IPS-NIHi11 (cell line): ENCODE results near the gene DIAPH1.
A peak's percentile ranks its signal among the peaks of the same experiment; 100 is the strongest.

ENCODE experiments used
- DNase-seq: peaks from one replicate; pipeline ENCODE4 v3.0.0; 2012; ENCODE audit warnings: mixed read lengths, low spot score

Gene DIAPH1

DNA sequence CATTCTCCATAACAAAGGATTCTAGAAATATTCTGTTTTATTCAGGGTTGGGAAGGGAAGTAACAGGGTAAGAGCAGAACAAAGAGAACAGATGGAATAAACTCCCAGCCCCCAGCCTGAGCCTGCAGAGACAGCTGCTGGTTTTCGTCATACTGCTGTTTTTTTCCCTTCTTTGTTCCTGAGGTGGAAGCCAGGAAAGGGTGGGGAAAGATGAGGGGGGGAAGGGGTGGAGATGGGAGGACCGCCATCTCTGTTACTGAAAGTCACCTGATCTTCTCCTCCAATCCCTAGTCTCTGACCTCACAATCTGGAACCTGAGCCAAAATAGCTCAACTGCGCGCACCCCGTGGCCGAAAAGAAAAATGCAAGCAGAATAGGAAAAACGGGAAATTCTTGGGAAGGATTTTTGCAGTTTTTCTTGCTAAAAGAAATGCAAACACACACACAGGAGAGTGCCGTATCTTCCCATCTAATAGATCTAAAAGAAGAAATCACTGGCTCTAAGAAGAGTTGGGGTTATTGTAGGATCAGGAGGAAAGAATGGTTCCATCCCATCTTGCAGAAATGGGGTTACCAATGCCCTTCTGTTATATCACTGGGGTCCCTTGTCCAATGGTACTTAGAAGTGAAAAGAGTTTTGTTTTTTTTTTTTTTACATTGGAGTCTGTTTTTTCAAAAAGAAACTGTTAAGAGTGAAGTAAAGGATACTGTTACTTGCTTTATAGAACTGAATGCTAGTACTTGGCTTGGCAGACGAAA is 57.9 kb downstream of the DIAPH1 start:
- DNase-seq: peak; percentile 76

DNA sequence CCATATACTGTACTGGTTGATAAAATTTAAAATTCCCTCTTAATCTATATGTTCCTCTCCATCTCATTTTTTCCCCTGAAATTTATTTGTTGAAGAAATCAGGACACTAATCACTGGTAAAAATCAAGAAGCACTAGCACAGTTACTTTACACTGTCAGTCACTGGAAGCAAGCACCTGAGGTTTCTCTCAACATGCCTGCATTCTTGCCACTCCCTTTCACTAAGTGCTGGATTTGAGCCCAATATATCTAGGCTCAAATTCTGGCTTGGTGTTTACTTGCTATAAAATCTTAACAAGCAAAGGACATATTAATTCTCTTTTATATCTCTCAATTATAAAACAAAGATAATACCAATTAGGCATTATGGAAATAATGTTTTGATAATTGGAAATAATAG is 58.6 kb downstream of the DIAPH1 start:
- DNase-seq: no peak

DNA sequence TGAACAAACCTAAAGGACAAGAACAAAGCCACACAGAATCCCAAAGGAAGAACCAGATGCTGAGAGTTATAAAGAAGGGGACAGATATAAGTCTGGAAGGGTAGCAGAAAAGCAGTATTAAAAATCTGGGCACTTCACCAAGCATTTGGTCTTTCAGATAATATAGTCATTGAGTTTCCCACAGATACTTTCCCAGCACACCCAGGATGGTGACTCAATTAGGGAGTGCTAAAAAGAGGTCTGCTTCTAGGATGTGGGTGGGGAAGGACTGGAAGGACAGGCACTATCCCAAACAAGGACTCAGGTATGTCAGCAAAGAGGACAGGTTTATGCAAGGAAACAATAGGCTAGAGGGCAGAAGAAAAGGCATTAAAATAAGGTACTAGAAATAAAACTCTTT is 59.3 kb downstream of the DIAPH1 start:
- no peak for DNase-seq

DNA sequence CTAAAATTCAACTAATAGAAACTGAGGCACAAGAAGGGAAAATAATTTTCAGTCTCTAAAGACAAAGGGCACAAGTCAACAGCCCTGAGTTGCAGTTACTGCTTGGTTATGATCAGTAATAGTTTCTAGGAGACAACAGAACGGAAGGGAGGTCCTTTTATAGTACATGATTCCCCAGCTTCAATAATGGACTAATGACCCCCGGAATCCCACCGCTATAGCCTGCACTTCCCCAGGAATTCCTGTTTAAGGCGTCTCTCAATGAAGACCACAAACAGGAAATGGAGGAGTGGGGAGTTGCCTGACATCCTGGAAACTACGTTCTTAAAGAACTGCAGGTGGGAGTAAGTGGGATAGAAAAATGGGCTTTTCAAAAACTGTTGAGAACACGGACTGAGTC is 60.6 kb downstream of the DIAPH1 start:
- no peak for DNase-seq

DNA sequence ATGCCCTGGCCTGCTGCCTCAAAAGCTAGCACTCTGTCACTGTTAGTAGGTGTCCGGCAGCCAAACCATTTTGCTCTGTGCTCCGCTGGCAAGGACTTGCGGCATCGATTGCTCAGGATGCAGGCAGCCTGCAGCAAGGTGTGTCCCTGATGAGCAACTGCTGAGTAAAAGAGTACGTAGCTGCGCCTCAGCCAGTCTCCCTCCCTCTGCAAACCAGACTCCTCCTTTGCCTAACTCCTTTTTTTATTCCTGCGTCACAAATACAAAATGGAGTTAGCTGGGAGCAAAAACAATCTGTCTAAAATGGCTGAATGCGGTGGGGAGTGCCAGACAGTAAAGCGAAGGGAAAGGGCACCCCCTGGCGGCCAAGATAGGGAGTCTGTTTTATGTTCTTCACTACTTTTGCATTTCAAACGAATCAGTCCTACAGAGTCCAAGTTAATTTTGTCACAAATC is 61.1 kb downstream of the DIAPH1 start:
- peak; percentile 63 for DNase-seq

DNA sequence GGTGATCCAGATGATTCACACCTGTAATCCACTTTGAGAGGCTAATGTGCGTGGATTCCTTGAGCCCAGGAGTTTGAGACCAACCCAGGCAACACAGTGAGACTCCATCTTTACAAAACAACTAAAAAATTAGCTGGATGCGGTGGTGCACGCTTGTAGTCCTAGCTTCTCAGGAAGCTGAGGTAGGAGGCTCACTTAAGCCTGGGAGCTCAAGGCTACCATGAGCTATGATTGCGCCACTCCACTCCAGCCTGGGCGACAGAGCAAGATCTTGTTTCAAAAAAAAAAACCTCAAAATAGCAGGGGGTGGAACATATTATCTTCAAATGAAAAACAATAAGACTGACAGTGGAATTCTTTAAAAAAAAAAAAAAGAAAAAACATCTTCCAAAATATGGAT is 70.9 kb downstream of the DIAPH1 start:
- no peak for DNase-seq

DNA sequence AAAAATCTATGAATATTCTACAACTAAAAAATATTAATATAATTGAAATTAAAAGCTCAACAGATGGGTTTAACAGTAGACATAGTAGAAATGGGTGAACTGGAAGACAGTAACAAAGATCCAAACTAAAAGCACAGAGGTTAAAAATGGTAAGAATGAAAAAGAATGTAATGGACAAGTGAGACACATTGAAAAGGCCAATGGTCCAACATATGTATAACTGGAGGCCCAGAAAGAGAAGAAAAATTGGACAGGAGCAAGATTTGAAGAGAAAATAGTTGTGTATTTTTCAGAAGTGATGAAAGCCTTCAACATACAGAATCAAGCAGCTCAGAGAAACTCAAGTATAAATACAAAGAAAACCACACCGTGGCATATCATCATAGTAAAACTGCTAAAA is 71.3 kb downstream of the DIAPH1 start:
- DNase-seq: no peak

DNA sequence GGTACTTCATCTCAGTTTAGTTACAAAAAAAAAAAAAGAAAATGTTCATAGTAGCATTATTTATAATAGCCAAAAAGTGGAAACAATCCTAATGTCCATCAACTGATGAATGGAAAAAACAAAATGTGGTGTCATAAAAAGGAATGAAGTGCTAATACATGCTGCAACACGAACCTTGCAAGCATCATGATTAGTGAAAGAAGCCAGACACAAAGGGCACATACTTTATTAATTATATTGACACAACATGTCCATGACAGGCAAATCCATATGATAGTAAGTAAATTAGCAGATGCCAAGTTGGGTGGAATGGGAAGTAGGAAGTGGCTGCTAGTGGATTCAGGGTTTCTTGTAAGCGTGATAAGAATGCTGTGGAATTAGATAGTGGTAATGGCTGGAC is 75.7 kb downstream of the DIAPH1 start:
- no peak for DNase-seq

DNA sequence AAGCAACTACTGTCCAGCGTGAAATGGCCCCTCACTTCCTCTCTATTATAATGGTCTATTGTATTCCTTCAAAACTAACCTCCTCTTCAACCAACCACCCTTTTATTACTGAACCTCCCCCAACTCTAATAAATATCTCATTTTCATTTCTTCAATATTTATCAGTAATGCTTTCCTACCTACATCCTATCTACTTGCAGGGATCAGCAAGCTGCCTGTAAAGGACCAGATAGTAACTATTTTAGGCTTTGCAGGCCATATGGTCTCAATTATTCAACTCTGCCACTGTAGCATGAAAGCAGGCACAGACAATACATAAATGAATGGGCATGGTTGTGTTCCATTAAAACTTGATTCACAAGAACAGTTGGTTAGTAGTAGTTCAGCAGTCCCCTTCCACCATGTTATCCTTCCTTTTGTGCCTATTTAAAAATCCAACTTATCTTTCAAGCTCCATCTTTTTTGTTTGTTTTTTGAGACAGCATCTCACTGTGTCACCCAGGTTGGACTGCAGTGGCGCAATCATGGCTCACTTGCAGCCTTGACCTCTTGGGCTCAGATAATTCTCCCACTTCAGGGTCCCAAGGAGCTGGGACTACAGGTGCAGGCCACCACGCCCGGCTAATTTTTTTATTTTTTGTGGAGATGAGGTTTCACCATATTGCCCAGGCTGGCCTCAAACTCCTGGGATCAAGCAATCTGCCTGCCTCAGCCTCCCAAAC is 84.1 kb downstream of the DIAPH1 start:
- no peak for DNase-seq

DNA sequence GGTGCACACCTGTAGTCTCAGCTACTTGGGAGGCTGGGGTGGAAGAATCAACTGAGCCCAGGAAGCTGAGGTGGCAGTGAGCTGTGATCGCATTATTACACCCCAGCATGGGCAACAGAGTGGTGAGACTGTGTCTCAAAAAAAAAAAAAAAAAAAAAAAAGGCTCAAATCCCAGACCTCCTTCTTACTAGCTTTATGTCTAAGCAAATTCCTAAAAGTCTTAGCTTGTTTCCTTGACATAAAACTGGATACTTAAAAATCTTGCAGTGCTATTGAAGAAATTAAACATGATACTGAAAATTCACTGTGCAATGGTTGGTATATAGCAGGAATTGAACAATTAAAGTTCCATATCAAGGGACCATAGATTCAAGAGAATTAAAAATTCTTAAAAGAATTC is 84.9 kb downstream of the DIAPH1 start:
- no peak for DNase-seq

DNA sequence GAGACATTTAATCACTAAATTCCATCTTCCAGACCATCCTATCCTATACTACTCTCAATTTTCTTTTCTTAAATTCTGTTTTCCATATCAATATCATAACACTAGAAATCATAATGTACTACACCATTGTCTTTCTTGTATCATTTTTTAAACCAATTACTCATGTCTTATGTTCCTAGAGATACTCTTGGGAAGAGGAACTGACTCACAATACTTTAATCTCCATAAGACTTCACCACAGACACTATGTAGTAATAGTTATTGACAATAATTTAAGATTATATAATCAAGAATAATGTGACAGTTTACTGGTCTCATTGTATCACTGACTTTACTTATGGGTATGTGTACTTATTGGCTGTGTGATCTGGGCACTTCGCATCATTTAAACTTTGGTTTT is 86.1 kb downstream of the DIAPH1 start:
- no peak for DNase-seq

DNA sequence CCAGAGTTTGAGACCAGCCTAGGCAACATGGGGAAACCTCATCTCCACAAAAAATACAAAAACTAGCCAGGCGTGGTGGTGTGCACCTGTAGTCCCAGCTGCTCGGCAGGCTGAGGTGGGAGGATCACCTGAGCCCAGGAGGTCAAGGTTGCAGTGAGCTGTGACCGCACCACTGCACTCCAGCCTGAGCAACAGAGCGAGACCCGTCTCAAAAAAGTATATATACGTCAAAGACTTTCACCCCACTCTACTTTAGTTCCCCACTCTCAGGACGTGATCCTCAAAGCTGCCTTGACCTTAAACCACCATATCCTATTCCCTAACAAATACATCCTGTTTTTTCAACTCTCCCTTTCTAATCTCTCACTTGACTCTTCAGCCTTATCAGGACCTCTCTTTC is 88.9 kb downstream of the DIAPH1 start:
- no peak for DNase-seq

DNA sequence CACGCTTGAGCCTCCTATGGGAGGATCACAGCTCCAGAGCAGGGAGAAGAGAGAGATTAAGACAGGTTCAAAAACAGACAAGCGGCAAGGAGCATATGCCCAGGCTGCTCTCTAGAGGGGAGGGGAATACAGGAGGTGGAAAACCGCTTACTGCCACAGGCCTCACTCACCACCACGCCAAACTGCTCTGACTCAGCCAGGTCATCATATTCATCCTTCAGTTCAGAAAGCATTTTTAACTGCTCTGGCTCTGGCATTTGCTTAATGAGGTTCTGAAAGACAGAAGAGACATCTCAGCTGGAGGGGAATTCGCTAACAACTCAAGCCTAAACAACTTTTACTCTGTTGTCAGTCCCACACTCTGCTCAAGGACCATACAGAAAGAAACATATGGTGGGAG is 89.8 kb downstream of the DIAPH1 start:
- no peak for DNase-seq

DNA sequence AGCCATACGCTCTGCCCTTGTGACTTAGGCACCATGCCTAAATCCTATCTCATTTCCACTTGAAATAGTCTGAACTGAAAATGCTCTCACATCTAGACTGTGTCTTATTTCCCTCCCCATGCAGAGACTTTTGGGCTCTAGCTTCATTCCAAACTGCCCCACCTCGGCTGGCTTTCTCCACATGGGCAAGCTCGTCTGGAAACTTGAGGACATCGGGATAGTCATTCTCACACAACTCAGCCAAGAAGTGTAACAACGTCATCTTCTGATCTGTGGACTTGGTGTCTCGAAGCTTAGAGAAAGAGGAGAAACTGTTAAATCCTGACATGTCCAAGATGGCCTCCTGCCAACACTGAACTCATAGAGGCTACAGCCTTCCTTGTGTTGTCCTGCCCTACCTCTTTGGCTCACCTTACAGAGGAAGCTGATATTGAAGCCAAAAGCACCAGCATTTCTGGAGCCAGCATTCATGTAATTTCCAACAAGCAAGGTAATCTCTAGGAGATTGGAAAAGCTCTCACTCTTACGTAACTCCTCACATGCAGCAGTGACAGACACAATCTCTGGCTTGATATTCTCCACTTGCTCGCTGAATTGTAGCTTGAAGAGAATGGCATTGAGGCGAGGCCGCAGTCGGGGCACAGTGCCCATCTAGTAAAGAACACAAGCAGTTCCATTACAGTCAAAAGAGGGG is 90.4 kb downstream of the DIAPH1 start:
- no peak for DNase-seq

DNA sequence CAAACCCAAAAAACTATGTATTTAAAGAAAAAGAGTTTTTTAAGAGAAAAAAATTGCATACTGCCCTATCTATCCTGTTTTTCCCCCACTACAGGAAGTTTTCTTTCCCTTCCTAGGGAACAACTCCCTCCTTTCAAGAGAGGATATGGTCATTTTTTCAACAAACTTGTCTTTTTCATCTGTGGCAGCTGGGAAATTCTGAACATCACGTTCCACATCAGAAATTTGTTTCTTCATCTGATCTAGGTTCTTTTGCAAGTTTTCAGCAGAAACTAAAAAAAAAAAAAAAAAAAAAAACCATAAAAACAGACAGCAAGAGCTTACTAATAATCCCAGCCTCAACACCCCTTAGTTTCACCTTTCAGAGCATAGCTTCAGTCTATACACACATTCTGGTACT is 91.4 kb downstream of the DIAPH1 start:
- no peak for DNase-seq

DNA sequence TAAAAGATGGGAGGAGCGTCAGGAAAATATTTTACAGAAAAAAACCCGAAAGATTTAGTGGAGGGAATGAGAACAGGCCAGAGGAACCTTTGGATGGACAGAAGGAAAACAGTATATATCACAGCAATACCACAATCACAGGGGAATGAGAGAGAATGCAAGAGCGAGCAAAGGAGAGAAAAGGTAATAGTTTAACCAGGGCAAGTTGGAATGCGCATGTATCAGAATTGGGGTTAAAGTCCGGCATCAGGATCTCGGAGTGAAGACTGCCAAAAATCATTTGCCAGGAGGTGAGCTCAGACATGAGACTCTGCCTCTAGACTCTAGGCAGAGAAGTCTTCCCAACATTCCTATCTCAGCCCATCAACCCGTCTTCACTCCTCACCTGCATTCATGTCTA is 93.1 kb downstream of the DIAPH1 start:
- DNase-seq: no peak

DNA sequence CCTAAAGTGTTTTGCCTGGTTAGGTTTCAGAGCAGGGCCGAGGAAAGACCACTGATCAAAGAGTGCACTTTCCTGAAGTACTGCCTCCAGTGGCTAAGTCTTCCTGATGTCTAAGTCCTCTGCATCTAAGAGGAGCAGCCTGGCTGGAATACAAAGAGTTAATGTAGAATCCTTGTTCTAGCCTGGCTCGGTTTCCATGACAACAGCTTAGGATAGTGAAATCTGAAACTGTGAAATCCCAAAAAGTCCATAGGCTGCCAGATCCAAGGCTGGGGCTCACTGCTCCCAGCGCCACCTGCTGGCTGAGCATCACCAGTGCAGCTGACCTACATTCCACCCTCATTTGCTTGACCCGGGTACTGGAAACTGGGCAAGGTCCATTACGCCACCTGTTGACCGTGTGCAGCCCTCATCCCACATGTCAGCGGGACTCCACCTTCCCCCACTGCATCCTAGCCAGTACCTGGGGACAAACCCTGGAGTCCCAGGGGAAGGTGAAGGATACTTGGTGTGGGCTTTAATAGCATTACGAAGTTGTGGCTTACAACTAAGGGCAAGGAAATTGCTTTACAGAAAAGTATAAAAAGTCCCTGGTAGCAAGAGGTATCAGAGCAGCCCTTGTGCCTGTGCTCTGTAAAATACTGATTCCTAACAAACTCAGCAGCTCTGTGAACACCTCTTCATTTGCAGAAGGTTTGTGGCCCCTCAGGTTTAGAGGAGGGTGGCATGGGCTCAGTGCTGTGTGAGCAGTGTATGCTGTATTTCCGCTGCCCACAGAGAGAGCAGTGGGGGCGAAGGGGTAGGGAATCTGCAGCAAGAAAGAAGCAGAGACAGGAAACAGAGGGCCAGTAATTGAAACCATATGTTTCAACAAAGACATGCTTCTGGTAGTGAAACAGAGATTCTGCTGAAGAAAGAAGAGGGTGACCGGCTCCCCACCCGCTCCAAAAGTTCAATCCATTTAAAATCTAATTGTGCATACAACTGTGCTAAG is 93.9 kb downstream of the DIAPH1 start:
- DNase-seq: peak; percentile 94

DNA sequence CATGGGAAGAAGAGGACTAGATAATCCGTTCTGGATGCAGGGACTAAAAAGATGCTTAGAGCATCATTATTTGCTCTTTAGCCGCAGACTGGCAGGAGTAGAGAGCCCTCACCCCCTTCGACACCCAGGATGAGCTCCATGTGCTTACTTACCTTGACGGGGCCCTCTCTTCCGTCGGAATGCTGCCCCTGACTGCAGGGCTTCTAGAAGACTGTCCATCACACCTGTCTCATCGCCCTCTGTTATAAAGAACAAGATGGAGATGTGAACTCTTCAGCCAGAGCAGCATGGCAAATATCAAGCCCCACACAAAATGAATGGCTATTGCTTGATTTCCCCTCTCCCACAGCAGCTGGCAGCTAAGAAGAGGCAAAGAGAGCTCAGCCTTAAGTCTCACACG is 94.8 kb downstream of the DIAPH1 start:
- DNase-seq: no peak

DNA sequence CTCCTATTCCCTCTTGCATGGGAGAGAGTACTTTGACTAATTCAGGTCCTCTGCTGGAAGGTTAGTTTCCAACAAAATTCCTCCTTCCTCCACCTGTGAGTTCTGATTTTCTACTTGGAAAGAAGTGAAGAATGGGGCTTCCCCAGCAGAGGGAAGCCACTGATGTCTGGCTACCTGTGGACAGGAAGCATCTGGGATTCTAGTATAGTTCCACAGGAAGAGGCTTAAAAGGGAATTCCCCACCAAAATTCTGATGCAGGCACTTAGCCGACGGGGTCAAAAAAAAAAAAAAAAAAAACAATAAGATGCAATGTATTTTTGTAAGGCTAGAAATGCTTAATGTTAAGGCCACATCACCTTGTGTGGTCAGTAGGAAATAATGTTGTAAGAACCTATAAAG is 96.5 kb downstream of the DIAPH1 start:
- DNase-seq: no peak

DNA sequence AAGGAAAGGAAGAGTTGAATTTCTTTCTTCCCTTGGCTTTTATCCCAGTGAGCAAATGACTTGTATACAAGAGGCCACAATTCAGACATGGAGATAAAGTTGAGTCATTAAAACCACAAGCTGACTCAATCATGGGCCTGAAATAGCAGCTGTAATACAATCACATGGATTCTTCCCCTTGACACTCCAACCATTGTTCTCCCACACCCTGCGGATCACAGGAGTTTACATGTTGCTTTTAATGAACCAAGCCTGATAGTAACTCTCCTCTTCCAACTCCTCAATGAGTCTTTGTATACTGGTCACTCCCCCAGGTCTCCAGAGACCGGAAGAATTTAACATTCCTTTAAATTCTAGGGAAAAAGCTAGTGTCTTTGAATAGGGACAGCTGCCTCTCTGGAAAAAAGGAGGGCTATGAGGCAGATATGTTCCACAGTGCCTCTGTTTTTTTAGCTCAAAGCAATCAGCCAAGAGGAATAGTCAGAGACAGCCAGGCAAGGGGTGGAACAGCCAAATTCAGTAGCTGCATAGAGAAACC is 97.5 kb downstream of the DIAPH1 start:
- no peak for DNase-seq
